Measurements from ENCODE around the gene C4BPA. TPM values are rescaled to one million over a fixed set of nuclear protein-coding genes. Genes with fewer than 3 reads are reported as not detected.

C4BPA gene
- total and polyA plus RNA-seq, 10 of the 15 experiments (the other 5 are each of a cell fraction or from before 2014, with no cell fraction given): 0.31 TPM; not detected in 9

DNA sequence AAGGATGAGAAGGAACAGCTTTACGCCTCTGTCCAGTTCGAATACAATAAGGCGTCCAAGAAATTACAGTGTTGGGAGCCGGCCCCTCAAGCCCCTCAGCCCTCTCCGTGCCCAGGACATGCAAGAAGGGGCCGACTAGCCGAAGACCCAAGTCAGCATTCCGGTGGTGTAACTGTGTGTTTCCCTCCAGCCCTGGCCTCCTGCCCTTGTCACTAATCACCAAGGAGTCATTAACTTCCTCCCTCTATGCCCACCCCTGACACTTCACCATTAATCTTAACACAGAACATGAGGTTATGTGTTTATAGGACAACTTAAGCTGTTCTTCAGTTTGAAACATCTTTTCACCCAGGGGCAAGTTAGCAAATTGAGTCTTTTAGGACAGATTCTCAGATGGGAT lies 31.8 kb upstream of the C4BPA start:
- ChIA-PET RAD21 (ENCODE audit: unreplicated experiment) (interaction anchor here (1.4 to 1.5 kb wide), 2 partner anchors 140 to 359 kb away, joined by 3 to 4 read pairs; no protein-coding TSS in a partner anchor), SMC1A (ENCODE audit: uncharacterized antibody, unreplicated experiment) (interaction anchor here (1.3 to 7.7 kb wide), 2 partner anchors 24 to 68 kb away, joined by 3 to 66 read pairs; partner anchors contain the start of gene YOD1), CTCF (interaction anchor here (1.4 to 10.2 kb wide), 3 partner anchors 8 to 23 kb away, joined by 3 to 131 read pairs (median 11); partner anchors contain the start of genes PFKFB2 and YOD1), POLR2A (no interaction called here)
- H3K9me3 ChIP-seq (replicated peaks; ENCODE audit: control insufficient read depth, insufficient read depth, low read length): no peaks in the 10 kb centered on the region
- in situ Hi-C loops (cut with MboI) (no loop called here), intact Hi-C loops (cut with micrococcal nuclease; ENCODE audit: unreplicated experiment) (no loop called here)
- no peaks in the 10 kb centered on the region for H3K36me3 ChIP-seq (ENCODE audit: control insufficient read depth in 2 of 2, insufficient read depth in 2 of 2, low read length in 1 of 2)
- H3K4me3 ChIP-seq: no peak overlapping the region
- no peak overlapping the region for H2AFZ ChIP-seq (ENCODE audit: control insufficient read depth, low read depth, low read length)
- WGBS (ENCODE audit: insufficient coverage, insufficient replicate concordance, low lambda C conversion rate, missing lambda C conversion rate): 82% methylated on average over 8 of the region's 8 CpGs
- H3K9ac ChIP-seq (ENCODE audit: control insufficient read depth, insufficient read depth, low read length): no peak overlapping the region
- no peak overlapping the region for H3K27ac ChIP-seq (ENCODE audit: control insufficient read depth, insufficient read depth)
- H4K20me1 ChIP-seq (ENCODE audit: control insufficient read depth, insufficient read depth): no peaks in the 10 kb centered on the region
- BruUV-seq (replicated peaks): no TSS peak
- peaks cover 12% of the 10 kb centered on the region for H3K4me1 ChIP-seq (ENCODE audit: control insufficient read depth, insufficient read depth, low read length)
- H3K79me2 ChIP-seq (ENCODE audit: control insufficient read depth, insufficient read depth, low read length): no peaks in the 10 kb centered on the region
- ATAC-seq (no peak), DNase-seq (ENCODE audit: low read depth, low spot score) (no peak), FAIRE-seq (no peak)
- no peaks in the 10 kb centered on the region for H3K27me3 ChIP-seq (replicated peaks in 1 of 2; ENCODE audit: control insufficient read depth in 2 of 2, insufficient read depth in 2 of 2, low read length in 1 of 2)
- no peak overlapping the region for H3K4me2 ChIP-seq (ENCODE audit: control insufficient read depth, insufficient read depth)
- TF ChIP-seq KDM1A (IDR thresholded peaks at IDR 0.05; ENCODE audit: borderline replicate concordance) (no peak), CBFB (IDR thresholded peaks at IDR 0.05; ENCODE audit: low read depth) (no peak), NFYB (IDR thresholded peaks at IDR 0.05; ENCODE audit: insufficient read depth, low read depth, low read length) (no peak), MTA3 (IDR thresholded peaks at IDR 0.05; ENCODE audit: borderline replicate concordance, low read length) (no peak), TBL1XR1 (IDR thresholded peaks at IDR 0.05; ENCODE audit: low read depth, low read length) (no peak), PAX8 (IDR thresholded peaks at IDR 0.05) (no peak), DPF2 (IDR thresholded peaks at IDR 0.05) (no peak), NRF1 (conservative IDR thresholded peaks at IDR 0.05; ENCODE audit: low read depth, low read length) (no peak), RFX5 (IDR thresholded peaks at IDR 0.05; ENCODE audit: low read depth, low read length) (no peak), TCF7 (IDR thresholded peaks at IDR 0.05; ENCODE audit: borderline replicate concordance) (no peak)
- TF ChIP-seq, protein P1, sequence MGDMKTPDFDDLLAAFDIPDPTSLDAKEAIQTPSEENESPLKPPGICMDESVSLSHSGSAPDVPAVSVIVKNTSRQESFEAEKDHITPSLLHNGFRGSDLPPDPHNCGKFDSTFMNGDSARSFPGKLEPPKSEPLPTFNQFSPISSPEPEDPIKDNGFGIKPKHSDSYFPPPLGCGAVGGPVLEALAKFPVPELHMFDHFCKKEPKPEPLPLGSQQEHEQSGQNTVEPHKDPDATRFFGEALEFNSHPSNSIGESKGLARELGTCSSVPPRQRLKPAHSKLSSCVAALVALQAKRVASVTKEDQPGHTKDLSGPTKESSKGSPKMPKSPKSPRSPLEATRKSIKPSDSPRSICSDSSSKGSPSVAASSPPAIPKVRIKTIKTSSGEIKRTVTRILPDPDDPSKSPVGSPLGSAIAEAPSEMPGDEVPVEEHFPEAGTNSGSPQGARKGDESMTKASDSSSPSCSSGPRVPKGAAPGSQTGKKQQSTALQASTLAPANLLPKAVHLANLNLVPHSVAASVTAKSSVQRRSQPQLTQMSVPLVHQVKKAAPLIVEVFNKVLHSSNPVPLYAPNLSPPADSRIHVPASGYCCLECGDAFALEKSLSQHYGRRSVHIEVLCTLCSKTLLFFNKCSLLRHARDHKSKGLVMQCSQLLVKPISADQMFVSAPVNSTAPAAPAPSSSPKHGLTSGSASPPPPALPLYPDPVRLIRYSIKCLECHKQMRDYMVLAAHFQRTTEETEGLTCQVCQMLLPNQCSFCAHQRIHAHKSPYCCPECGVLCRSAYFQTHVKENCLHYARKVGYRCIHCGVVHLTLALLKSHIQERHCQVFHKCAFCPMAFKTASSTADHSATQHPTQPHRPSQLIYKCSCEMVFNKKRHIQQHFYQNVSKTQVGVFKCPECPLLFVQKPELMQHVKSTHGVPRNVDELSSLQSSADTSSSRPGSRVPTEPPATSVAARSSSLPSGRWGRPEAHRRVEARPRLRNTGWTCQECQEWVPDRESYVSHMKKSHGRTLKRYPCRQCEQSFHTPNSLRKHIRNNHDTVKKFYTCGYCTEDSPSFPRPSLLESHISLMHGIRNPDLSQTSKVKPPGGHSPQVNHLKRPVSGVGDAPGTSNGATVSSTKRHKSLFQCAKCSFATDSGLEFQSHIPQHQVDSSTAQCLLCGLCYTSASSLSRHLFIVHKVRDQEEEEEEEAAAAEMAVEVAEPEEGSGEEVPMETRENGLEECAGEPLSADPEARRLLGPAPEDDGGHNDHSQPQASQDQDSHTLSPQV (IDR thresholded peaks at IDR 0.05): no peak
- TF ChIP-seq, protein P2, sequence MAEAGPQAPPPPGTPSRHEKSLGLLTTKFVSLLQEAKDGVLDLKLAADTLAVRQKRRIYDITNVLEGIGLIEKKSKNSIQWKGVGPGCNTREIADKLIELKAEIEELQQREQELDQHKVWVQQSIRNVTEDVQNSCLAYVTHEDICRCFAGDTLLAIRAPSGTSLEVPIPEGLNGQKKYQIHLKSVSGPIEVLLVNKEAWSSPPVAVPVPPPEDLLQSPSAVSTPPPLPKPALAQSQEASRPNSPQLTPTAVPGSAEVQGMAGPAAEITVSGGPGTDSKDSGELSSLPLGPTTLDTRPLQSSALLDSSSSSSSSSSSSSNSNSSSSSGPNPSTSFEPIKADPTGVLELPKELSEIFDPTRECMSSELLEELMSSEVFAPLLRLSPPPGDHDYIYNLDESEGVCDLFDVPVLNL (IDR thresholded peaks at IDR 0.05; ENCODE audit: low read depth, low read length): no peak
- TF ChIP-seq, protein P3, sequence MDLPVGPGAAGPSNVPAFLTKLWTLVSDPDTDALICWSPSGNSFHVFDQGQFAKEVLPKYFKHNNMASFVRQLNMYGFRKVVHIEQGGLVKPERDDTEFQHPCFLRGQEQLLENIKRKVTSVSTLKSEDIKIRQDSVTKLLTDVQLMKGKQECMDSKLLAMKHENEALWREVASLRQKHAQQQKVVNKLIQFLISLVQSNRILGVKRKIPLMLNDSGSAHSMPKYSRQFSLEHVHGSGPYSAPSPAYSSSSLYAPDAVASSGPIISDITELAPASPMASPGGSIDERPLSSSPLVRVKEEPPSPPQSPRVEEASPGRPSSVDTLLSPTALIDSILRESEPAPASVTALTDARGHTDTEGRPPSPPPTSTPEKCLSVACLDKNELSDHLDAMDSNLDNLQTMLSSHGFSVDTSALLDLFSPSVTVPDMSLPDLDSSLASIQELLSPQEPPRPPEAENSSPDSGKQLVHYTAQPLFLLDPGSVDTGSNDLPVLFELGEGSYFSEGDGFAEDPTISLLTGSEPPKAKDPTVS (IDR thresholded peaks at IDR 0.05; ENCODE audit: low read depth, low read length): no peak
- TF ChIP-seq, protein P4, sequence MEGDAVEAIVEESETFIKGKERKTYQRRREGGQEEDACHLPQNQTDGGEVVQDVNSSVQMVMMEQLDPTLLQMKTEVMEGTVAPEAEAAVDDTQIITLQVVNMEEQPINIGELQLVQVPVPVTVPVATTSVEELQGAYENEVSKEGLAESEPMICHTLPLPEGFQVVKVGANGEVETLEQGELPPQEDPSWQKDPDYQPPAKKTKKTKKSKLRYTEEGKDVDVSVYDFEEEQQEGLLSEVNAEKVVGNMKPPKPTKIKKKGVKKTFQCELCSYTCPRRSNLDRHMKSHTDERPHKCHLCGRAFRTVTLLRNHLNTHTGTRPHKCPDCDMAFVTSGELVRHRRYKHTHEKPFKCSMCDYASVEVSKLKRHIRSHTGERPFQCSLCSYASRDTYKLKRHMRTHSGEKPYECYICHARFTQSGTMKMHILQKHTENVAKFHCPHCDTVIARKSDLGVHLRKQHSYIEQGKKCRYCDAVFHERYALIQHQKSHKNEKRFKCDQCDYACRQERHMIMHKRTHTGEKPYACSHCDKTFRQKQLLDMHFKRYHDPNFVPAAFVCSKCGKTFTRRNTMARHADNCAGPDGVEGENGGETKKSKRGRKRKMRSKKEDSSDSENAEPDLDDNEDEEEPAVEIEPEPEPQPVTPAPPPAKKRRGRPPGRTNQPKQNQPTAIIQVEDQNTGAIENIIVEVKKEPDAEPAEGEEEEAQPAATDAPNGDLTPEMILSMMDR (IDR thresholded peaks at IDR 0.05 in 2 of 3, conservative IDR thresholded peaks at IDR 0.05 in 1 of 3; ENCODE audit: control insufficient read depth in 2 of 3, extremely low read depth in 1 of 3, insufficient read depth in 1 of 3, low read depth in 3 of 3, low read length in 3 of 3): no peak
